ENCODE results near the gene RASGRF1. TPM values are rescaled to one million over a fixed set of nuclear protein-coding genes. Genes with fewer than 3 reads are reported as not detected.
"Not testable (repeated sequence)": the region's sequence is repeated elsewhere in the genome, so short reads cannot be mapped to it uniquely, and the experiment has no call there.

RASGRF1 gene, protein sequence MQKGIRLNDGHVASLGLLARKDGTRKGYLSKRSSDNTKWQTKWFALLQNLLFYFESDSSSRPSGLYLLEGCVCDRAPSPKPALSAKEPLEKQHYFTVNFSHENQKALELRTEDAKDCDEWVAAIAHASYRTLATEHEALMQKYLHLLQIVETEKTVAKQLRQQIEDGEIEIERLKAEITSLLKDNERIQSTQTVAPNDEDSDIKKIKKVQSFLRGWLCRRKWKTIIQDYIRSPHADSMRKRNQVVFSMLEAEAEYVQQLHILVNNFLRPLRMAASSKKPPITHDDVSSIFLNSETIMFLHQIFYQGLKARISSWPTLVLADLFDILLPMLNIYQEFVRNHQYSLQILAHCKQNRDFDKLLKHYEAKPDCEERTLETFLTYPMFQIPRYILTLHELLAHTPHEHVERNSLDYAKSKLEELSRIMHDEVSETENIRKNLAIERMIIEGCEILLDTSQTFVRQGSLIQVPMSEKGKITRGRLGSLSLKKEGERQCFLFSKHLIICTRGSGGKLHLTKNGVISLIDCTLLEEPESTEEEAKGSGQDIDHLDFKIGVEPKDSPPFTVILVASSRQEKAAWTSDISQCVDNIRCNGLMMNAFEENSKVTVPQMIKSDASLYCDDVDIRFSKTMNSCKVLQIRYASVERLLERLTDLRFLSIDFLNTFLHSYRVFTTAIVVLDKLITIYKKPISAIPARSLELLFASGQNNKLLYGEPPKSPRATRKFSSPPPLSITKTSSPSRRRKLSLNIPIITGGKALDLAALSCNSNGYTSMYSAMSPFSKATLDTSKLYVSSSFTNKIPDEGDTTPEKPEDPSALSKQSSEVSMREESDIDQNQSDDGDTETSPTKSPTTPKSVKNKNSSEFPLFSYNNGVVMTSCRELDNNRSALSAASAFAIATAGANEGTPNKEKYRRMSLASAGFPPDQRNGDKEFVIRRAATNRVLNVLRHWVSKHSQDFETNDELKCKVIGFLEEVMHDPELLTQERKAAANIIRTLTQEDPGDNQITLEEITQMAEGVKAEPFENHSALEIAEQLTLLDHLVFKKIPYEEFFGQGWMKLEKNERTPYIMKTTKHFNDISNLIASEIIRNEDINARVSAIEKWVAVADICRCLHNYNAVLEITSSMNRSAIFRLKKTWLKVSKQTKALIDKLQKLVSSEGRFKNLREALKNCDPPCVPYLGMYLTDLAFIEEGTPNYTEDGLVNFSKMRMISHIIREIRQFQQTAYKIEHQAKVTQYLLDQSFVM (N-terminal part only)
- total RNA-seq, result not detected in 2 replicates

DNA sequence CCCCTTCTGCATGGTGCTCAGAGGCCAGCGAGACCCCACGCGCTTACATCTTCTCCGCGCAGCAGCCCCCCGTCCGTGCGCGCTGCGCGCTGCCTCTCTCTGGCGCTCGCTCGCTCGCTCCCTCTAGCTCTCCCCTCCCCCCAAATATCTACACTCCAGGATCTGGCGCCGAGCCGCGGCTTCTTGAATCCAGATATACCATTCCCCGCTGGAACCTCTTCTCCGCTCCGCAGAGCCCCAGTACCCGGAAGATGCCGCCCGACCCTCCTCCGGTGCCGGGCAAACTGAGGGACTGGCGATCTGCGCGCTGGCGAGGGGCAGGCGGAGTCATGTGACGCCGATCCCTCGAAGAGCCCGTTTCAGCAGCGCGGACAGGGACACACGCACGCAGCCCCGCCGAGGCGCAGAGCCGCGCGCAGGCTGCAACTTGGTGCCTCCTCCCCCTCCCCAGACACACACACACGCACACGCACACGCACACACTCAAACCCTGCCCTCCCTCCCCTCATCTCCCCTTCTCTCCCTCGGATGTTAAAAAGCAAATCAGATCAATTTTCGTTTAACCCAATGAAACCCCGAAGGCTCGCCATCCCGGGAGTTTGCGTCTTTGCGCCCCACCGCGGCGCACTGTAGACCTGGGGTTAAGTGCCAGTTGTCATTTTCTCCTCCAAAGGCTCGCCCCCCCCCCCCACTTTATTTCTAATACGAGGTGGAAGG lies at the start of gene RASGRF1:
RASGRF1 (minus strand) TSS at position 294 of the 717 bp plus-strand sequence; CDS start at position 12, 282 bp downstream.
- intact Hi-C loops (cut with micrococcal nuclease), result loop anchor here (5.0 kb wide), 1 partner anchor 63 kb away; no protein-coding TSS in a partner anchor

DNA sequence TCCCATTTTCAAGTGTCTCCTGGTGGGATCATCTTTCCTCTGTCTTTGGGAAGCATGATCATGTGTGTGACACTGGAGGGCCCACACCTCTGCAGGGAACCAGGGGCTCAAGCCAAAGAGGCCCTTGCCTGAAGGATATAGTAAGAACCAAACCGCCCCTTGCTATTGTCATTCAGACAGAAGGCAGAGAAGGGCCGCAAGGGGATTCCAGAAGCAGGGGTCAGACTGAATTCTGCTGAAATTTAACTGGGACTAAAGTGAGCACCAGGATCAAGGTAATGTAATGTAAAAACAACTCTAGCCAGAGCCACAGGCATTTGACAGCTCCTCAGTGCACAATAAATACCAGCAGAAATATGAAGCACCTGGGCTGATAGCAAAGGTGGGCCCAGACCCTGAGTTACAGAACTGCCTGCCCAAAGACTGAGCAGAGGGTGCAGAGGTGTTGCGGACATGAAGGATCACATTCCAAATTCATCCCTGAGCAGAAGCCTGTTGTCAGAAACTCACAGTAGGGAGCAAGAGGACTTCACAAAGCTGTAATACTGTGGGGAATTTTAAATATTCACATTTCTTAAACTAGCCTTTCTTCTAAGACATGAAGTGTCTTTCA lies 46.0 kb upstream of the RASGRF1 start:
- intact Hi-C loops (cut with micrococcal nuclease), result no loop called here

DNA sequence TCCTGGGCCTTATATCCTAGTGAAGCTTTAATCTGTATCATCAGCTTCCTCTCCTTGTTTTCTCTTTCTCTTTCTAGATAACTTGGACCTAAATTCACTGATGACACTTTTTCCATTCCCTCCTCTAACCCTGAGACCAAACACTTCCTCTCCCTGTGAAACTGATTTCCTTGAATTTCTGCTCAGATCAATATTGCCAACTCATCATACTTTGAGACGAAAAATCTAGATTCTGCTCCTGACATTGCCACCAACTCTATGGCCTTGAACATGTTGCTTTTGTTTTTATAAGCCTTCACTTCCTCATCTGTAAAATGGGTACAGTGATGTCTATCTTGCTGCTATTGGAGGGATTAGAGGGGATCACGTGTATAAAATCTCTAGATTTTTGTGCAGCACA lies 42.7 kb upstream of the RASGRF1 start:
- intact Hi-C loops (cut with micrococcal nuclease), result no loop called here

DNA sequence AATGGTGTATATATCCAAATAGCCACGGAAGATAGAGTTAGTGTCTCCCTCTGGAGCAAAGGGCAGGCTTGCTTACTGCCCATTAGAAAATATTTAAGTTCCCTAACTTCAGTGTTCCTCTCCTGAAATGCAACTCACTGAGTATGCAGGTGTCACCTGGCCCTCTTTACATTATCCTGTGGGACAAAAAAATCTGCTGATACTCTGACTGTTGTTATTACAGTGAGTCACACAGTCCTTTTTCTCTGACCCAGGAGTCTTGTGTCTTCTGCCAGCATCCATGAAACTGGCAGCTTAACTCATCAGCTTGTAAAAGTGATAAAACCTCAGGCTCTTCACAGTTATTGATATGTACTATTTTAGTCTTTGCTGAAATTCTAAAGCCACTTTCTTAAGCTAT lies 42.2 kb upstream of the RASGRF1 start:
- intact Hi-C loops (cut with micrococcal nuclease), result no loop called here

DNA sequence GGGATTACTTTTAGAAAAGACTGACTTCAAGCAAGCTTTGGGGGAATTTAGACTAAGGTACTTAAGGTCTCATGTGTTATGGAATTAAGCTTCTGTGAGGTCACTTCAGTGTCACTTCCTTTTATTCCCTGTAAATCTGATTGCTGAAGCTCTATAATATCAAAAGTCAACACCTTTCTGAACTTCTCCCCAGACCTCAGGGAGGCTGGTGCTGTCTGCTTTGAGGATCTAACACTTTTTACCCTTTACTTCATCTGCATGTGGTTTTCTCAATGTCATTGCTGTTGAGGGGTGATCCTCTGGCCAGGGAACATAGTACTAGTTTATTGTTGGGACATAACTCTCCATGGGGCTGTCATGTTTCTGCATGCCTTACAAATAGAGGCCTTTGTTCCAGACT lies 41.8 kb upstream of the RASGRF1 start:
- intact Hi-C loops (cut with micrococcal nuclease), result no loop called here

DNA sequence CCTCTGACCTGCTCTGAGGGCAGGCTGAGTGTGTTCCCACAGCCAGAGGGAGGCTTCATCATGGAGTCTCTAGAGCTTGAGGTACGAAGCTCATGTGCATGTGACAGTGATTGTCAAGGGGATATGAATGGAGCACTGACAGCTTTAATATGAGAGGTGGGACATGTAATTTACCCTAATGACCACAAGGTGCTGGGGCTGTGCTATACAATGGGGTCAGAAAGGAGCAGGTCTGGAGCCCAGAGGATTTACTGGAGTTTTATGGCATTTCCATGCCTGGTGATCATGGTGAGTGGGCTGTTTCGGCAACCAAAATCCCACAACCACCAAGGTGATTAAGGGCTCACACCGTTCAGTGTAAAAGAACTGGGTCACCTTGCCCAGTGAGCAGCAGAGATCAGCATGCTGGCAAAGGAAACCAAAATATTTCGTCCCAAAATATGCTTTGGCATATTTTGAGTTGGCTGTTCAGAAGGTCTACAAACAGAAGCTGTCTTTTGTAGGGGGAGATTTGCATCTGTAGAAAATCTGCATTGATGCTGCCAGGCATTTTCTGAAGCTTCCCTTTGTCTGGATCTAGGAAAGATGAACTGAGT lies 40.1 kb upstream of the RASGRF1 start:
- intact Hi-C loops (cut with micrococcal nuclease), result no loop called here

DNA sequence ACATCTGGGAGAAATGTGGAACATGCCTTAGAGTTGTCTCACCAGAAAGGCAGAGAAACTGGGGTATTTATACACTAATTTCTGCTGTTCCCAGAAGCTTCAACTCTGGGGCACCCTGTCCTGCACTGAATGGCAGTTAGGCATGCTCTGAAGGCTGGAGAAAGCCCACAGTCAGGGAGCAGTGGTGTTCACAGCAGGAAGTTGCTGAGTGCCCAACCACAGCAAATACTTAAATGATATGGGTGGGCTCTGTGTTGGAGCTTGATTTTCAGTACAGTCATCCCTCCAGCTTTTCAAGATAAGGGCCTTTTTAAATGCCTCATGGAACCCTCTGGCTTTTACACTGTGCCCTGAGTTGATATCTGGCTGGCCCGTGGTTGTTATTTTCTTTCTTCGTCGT lies 38.7 kb upstream of the RASGRF1 start:
- intact Hi-C loops (cut with micrococcal nuclease), result no loop called here

DNA sequence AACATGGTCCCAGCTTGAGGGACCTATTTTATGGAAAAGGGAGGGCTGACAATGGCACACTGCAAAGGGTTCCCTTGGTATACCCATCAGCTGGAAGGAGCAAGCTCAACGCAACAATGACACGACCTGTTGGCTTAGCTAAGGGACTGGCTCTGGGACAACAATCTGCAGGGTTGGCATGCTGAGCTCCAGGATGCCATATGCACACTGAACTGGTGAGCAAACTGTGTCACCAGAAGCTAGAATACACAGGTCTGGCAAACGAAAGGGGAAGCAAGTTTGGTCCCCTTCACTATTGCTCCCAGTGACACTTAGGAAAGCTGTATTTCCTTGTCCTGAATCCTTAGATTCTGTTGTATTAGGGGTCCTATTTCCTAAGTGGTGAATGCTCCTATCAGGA lies 38.0 kb upstream of the RASGRF1 start:
- intact Hi-C loops (cut with micrococcal nuclease), result no loop called here

DNA sequence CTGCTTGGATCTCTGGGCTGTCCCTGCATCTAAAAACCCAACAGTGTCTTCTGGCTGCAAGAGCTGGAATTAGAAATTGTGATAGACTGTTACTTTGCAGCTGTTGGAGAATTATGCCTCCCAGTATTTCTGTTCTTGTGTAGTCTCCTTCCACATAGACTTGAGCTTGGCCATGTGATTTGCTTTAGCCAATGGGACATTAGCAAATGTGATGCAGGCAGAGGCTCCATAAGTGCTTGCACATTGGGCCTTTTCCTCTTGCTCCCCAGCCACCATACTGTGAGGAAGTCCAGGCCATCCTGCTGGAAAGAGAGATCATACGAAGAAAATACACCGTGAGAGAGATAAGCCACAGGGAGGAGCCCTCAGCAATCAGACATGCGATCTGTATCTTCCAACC lies 33.8 kb upstream of the RASGRF1 start:
- intact Hi-C loops (cut with micrococcal nuclease), result no loop called here

DNA sequence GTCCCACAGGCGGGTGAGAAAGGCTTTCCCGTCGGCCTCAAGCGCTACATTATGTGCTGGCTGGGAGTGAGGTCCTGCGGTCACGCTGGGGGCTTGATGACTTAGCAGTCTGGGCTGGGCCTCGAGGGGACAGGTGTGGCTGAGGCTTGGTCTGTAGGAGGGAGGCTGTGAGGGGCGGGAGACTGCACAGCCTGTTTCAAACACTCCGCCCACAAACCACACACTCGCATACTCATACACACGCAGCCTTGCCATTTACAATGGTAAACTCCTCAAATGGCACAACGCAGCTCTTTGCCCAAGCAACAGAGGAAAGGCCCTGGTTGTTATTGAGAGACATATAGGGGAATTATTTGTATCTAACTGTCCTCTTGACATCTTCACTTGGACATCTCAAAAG lies 32.4 kb upstream of the RASGRF1 start:
- intact Hi-C loops (cut with micrococcal nuclease), result no loop called here

DNA sequence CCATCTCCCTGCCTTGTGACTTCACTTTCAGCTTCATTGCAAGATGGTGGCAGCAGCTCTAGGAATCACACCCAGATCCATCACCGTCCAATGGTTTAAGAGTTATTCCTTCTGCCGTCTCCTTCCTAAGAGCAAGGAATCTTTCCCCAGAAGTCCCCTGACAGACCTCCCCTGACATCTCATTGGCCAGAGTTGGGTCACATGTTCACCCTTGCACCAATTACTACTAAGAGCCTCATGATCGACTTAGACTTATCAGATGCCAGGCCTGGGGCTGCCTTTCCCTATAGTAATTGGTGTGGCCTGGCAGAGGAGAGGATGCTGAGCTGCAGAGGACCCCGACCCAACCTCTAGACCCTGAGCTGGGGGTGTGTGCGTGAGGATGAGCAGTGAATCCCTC lies 31.8 kb upstream of the RASGRF1 start:
- intact Hi-C loops (cut with micrococcal nuclease), result no loop called here

DNA sequence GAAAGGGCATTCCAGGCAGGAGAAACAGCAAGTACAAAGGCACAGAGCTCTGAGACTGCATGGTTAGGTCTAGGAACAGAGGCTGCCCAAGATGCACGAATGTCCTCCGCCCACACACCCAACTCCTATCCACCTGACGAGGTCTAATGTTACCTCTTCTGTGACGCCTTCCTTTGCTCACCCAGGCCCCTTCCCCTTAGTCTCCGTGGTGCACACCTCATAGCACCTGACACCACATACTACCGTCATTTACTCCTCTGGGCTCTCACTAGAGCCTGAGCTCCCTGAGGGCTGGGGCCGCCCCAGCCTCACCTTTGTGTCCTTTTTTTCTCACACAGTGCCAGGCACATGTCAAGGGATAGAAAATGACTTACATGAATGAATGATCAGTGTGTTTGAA lies 31.0 kb upstream of the RASGRF1 start:
- intact Hi-C loops (cut with micrococcal nuclease), result no loop called here

DNA sequence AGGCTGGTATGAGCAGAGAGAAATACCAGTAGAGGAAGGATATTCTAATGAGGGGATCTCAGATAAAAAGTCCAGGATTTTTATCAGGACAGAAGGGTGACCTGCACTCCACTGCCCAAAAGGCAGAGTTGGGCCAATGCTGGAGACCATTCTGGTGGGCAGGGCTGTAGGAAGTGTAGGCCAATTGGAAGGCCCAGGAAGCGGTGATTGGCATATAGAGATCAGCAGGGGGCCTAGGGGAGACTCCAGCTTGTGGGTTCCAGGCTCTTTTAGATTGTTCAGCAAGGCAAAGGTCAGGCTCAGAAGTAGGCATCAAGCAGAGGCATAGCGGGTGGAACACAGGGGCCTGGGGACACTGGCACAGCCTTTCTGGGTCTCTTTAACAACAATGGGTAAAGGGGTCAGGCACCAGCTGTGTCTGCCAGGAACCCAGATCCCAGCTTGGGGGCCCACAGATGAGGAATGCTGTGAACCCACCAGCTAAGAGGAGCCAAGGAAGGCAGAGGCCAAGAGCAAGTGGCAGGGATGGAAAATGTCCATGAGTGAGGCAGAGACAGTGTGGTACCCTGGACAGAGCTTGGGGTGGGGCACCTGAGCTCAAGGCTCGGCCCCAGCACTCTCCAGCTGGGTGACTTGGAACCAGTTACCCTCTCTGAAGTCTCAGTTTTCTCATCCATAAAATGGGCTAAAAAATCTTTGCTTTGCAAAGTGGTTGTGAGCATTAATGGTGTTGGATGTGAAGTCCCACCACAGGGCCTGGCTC lies 27.0 kb upstream of the RASGRF1 start:
- intact Hi-C loops (cut with micrococcal nuclease), result no loop called here

DNA sequence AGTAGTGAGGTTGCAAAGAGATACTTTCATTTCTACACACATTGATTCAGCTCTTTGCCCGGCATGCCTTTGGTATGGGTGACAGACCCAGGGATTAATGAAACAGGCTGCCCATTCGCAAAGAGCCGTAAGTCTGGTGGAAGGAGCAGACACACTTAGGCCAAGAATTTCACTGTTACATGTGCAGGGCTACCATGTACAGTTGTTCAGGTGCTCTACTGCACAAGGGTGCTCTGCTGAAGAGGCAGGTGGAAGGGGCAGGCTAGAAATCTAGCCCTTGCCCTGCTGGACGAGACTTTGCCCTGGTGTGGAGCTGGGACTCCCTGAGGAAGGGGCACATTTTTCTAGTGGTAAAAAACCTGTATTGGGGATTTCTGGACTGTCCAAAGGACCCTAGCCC lies 26.2 kb upstream of the RASGRF1 start:
- intact Hi-C loops (cut with micrococcal nuclease), result no loop called here

DNA sequence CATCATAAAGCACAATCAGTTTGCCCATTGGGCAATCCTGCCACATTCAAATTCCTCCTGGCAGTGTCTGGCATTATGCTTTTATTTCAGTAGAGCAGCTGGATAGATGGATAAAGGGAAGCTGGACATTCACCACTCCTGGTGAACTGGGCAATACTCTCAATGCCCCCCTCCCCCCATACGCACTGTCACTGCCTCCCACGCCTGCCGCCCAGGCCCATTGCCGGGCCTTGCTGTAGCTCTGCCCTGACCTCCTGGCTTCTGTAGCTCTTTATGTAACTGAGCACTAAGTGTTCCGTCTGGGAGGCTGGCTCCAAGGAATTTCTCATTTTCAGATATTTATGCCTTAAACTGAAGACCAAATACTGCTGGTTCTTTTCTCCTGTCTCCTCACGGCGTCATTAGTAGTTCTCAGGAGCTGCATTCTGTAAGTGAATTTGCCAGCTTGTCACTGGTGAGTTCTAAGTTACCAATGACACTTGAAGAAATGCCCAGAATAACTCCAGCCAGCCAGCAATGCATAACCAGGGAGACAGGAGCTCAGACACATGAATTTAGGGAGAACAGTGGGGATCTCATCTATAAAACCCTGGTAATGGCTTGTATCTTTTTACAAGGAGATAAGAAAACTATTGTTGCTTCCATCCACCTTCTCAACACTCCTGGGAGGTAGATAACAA lies 25.5 kb upstream of the RASGRF1 start:
- intact Hi-C loops (cut with micrococcal nuclease), result no loop called here

DNA sequence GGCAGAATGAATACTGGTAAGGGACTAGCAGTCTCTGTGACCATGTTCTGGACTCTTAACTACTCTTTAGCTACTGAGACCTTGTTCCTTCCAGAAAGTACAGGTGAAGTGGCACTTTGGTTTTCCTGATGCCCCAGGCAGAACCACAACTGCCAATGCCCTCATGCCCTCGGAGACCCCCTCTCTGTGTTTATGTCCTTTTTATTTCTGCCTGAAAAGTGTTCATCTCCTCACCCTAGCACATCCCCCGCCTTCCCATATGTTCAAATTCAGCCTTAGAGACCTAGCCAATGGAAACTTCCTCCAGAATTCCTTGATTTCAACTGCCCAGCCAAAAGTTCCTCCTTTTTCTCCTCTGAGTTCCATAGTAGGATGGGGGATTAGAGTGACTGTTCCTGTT lies 23.3 kb upstream of the RASGRF1 start:
- intact Hi-C loops (cut with micrococcal nuclease), result no loop called here

DNA sequence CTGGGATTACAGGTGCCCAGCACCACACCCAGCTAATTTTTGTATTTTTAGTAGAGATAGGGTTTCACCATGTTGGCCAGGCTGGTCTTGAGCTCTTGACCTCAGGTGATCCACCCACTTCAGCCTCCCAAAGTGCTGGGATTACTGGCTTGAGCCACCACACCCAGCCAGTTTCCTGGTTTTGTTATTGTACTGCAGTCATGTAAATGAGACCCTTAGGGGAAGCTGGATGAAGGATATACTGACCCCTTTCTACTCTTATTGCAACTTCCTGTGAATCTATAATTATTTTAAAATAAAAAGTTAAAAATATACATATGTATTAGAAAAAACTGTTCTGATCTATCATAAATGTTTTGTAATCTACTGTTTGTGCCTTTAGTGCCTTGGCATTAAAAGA lies 20.8 kb upstream of the RASGRF1 start:
- intact Hi-C loops (cut with micrococcal nuclease), result not testable (repeated sequence)

DNA sequence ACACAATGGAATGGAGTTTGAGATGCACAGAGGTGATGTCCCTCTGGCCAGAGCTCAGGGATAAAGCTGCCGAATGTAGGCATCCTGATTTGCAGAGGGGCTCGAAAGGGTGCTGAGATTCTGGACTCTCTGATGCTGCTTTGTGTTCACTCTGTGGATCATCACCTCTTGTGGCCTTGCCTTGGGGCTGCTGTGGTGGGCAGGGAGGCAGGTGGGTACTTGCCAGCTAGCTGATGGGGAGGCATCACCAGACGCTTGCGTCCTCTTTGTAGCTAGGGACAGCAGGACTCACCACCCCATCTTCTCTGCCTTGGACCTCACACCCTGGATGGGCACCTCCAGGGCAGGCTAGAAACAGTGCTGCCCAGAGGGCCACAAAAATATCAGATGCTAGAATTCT lies 14.6 kb upstream of the RASGRF1 start:
- intact Hi-C loops (cut with micrococcal nuclease), result no loop called here

DNA sequence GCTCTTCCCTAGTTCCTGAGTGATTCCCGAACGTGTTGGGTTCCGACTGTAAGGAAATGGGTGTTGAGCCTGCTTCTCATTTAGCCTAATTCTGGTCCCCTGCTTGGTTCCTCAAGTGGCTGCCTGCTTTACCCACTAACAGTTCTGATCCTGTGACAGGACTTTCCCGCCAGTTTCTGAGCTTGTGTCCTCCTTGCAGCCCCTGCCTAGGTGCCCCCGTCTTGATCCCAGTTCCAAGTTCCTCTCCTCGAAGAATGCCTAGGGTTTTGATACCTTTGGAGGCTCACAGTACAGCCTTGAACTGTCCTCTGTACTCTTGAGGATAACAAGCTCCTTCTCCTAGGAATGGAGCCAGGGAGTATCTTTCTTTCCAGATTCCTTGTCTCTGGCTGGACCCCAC lies 12.0 kb upstream of the RASGRF1 start:
- intact Hi-C loops (cut with micrococcal nuclease), result no loop called here

Measured in T-helper 2 cell treated with Interferon-gamma antibody and Interleukin-4, amounts not matched to agents 100 ng/mL and 5 ng/mL, for 36 hours (primary cell).